ENCODE results near the gene SSMEM1. TPM values are rescaled to one million over a fixed set of nuclear protein-coding genes. Genes with fewer than 3 reads are reported as not detected.

SSMEM1 gene
- total and polyA plus RNA-seq, 2 of the 4 experiments (the other 2 are of a cell fraction) = 0.07 TPM; not detected in 1

- peak; percentile 85 for DNase-seq
- POLR2A ChIA-PET (ENCODE audit: unreplicated experiment) = no interaction called here
- H4K8ac ChIP-seq (ENCODE audit: low read depth in 2 of 2, low read length in 2 of 2) = no peak overlapping the region
These were observed 26.9 kb upstream of the SSMEM1 start for GRCh38 chr7:130180571-130181262.

More at GRCh38 chr7:130180571-130181262, 26.9 kb upstream of the SSMEM1 start:
- H2BK5ac ChIP-seq (ENCODE audit: low read depth, low read length, poor library complexity, severe bottlenecking) = peak overlapping the region; percentile 14
- H3K4me3 ChIP-seq (ENCODE audit: insufficient read depth, low read depth, low read length) = no peak overlapping the region
- no peak overlapping the region for H3K56ac ChIP-seq (ENCODE audit: extremely low read depth, insufficient read depth, low read length)
- H4K5ac ChIP-seq (ENCODE audit: low read depth, low read length) = no peak overlapping the region
- H2AK9ac ChIP-seq (replicated peaks; ENCODE audit: low read depth, low read length, poor library complexity) = no peak overlapping the region
- no peak overlapping the region for H2AK5ac ChIP-seq (ENCODE audit: low read depth, low read length)
- H3K27me3 ChIP-seq (ENCODE audit: control insufficient read depth, insufficient read depth, low read length) = no peaks in the 10 kb centered on the region
- ATAC-seq (ENCODE audit: low read depth) = peak; percentile 29; the same call in 1 of the 2 replicates
- no TSS peak for BruUV-seq (replicated peaks)
- no peaks in the 10 kb centered on the region for H3K9me1 ChIP-seq (ENCODE audit: insufficient read depth, low read length)
- H3K9me3 ChIP-seq (ENCODE audit: control insufficient read depth, insufficient read depth, low read length) = no peaks in the 10 kb centered on the region
- no peaks in the 10 kb centered on the region for H4K20me1 ChIP-seq (ENCODE audit: insufficient read depth, low read length)
- no peak overlapping the region for H3K4me2 ChIP-seq (ENCODE audit: low read depth, low read length)
- intact Hi-C loops (cut with micrococcal nuclease) (loop anchor here (10.0 kb wide), 1 partner anchor 106 kb away; the partner anchor contains the start of gene KLHDC10), in situ Hi-C loops (cut with MboI; ENCODE audit: low sequenced_read_pairs) (no loop called here), dilution Hi-C loops (cut with HindIII; ENCODE audit: low sequenced_read_pairs, unreplicated experiment) (no loop called here)
- no peak overlapping the region for H3K9ac ChIP-seq (ENCODE audit: low read depth, low read length)
- H3K14ac ChIP-seq (replicated peaks; ENCODE audit: low read depth, low read length) = no peak overlapping the region
- H3K27ac ChIP-seq (ENCODE audit: insufficient read depth, low read length) = no peak overlapping the region
- no peak overlapping the region for H2BK15ac ChIP-seq (ENCODE audit: low read depth, low read length)
- no peak overlapping the region for H3K23ac ChIP-seq (ENCODE audit: low read depth, low read length)
- H3K4me1 ChIP-seq (ENCODE audit: control insufficient read depth, insufficient read depth, low read length) = no peaks in the 10 kb centered on the region
- H3K18ac ChIP-seq (ENCODE audit: low read depth, low read length) = no peak overlapping the region
- no peak overlapping the region for H4K91ac ChIP-seq (ENCODE audit: insufficient read depth, low read depth, low read length)
- no peak overlapping the region for H2AFZ ChIP-seq (replicated peaks; ENCODE audit: low read length, poor library complexity)
- H2BK120ac ChIP-seq (ENCODE audit: low read depth, low read length) = no peak overlapping the region
- no peak overlapping the region for H2BK20ac ChIP-seq (ENCODE audit: low read depth, low read length)
- CTCF ChIA-PET = no interaction called here
- WGBS, 2 experiments (ENCODE audit: extremely low coverage in 2 of 2, insufficient read length in 1 of 2) = 92% methylated on average over 2 of the region's 9 CpGs; no CpG with 5 or more reads in 1 of the 2 experiments
- 0 out of 4 replicates have a peak, but pooled peaks cover 0 to 11% of the 10 kb centered on the region in 2 experiments for H3K79me1 ChIP-seq (ENCODE audit: low read depth in 1 of 2, low read length in 2 of 2)
- TF ChIP-seq CEBPB (IDR thresholded peaks at IDR 0.05; ENCODE audit: low read depth, low read length) (peak; percentile 81), BHLHE40 (IDR thresholded peaks at IDR 0.05; ENCODE audit: low read depth, low read length) (no peak), FOS (IDR thresholded peaks at IDR 0.05; ENCODE audit: low read depth, low read length) (peak; percentile 34; the same call in 1 of the 2 replicates)
- H3K4ac ChIP-seq (ENCODE audit: low read depth, low read length) = no peak overlapping the region
- no peaks in the 10 kb centered on the region; the same call in none of the 2 replicates for H3K36me3 ChIP-seq (ENCODE audit: control insufficient read depth, insufficient read depth, low read length)

All from IMR-90 (cell line).